Left lung (tissue), 10 donors: Measurements from ENCODE around the gene IGF1R. TPM values are rescaled to one million over a fixed set of nuclear protein-coding genes. Genes with fewer than 3 reads are reported as not detected.

Source experiments
- ATAC-seq: fragments of 200-7000 bp; cut with Tn5 transposase; one replicate; pipeline ENCODE4 v1.9.1; 2020; ENCODE audit warnings: moderate library complexity
- DNase-seq, 4 donors: peaks; one replicate each; pipeline ENCODE4 v3.0.0-alpha.2; 2013 to 2020
- H3K27ac ChIP-seq, 2 donors: fragments of 200-600 bp; sonication (generic) in 1 of 2; one replicate each; pipeline versions ENCODE4 v1.5.0 to v1.8.0; 2020 to 2021
- H3K27me3 ChIP-seq, 2 donors: fragments of 200-600 bp; sonication (generic) in 1 of 2; one replicate each; pipeline versions ENCODE4 v1.5.0 to v1.8.0; 2020 to 2021
- H3K36me3 ChIP-seq, 2 donors: fragments of 200-600 bp; sonication (generic) in 1 of 2; one replicate each; pipeline versions ENCODE4 v1.5.0 to v1.8.0; 2020 to 2021
- H3K4me1 ChIP-seq, 2 donors: fragments of 200-600 bp; one replicate each; pipeline ENCODE4 v1.8.0; 2021
- H3K4me3 ChIP-seq, 2 donors: fragments of 200-600 bp; sonication (generic) in 1 of 2; one replicate each; pipeline versions ENCODE4 v1.5.0 to v1.8.0; 2020 to 2021; ENCODE audit warnings: mild to moderate bottlenecking in 1 of 2
- H3K9me3 ChIP-seq, 2 donors: fragments of 200-600 bp; sonication (generic) in 1 of 2; one replicate each; pipeline versions ENCODE4 v1.5.0 to v1.8.0; 2020 to 2021
- CTCF ChIP-seq, 2 donors: fragments of 200-600 bp; sonication (generic) in 1 of 2; IDR thresholded peaks; one replicate each; pipeline versions ENCODE4 v1.5.0 to v1.8.0; 2021; ENCODE audit warnings: antibody characterized with exemption in 2 of 2
- intact Hi-C, 2 donors: fragments of 100-400 bp; cut with DNase I; formaldehyde crosslinking; loops; one replicate each; pipeline versions ENCODE4 v1.11.2 to v1.14.2; 2022
- polyA plus RNA-seq, 6 donors: library from polyadenylated mRNA; unstranded; fragments of 120-200 nt; gene quantifications; one replicate each; pipeline ENCODE4 v1.2.1, GENCODE V29; 2013; ENCODE audit not compliant: insufficient read length in 6 of 6
- total RNA-seq, 2 donors: library from RNA; stranded (reverse); fragmentation: NEBNext Ultra II Directional; extraction: Animal tissue kit (Norgen Biotek cat#: 25700); gene quantifications; one replicate each; pipeline ENCODE4 v1.2.1, GENCODE V29; 2021
- donor health status: DM: no; HTN: yes; CAD: no.
- donor health status: DM: no; HTN: no; CAD: no.

Gene IGF1R
- total and polyA plus RNA-seq, 8 donors: 32.0 to 41.0 (median 37.0) TPM

GRCh38 chr15:98791046-98791701, 142.8 kb downstream of the IGF1R start:
- no peaks in the 10 kb centered on the region for H3K36me3 ChIP-seq
- H3K9me3 ChIP-seq: no peaks in the 10 kb centered on the region
- H3K27ac ChIP-seq: no peak overlapping the region
- H3K4me3 ChIP-seq: no peak overlapping the region
- no peak for ATAC-seq
- no peaks in the 10 kb centered on the region for H3K27me3 ChIP-seq
- intact Hi-C loops: no loop called here
- DNase-seq: no peak
- peaks cover 0 to 38% of the 10 kb centered on the region in 2 donors for H3K4me1 ChIP-seq
- TF ChIP-seq CTCF (IDR thresholded peaks at IDR 0.05): no peak

GRCh38 chr15:98792117-98792516, 143.8 kb downstream of the IGF1R start:
- Histone ChIP-seq H3K9me3 (no peaks in the 10 kb centered on the region), H3K36me3 (no peaks in the 10 kb centered on the region), H3K4me1 (peaks cover 0 to 38% of the 10 kb centered on the region in 2 donors), H3K27ac (no peak overlapping the region), H3K27me3 (no peaks in the 10 kb centered on the region), H3K4me3 (no peak overlapping the region)
- no peak for TF ChIP-seq CTCF (IDR thresholded peaks at IDR 0.05)
- ATAC-seq (no peak), DNase-seq (no peak)
- intact Hi-C loops: no loop called here

- no peaks in the 10 kb centered on the region for H3K27me3 ChIP-seq
- no peak overlapping the region for H3K27ac ChIP-seq
- no peaks in the 10 kb centered on the region for H3K36me3 ChIP-seq
- DNase-seq (no peak), ATAC-seq (no peak)
- H3K4me3 ChIP-seq: no peak overlapping the region
- no peak for TF ChIP-seq CTCF (IDR thresholded peaks at IDR 0.05)
- H3K9me3 ChIP-seq: no peaks in the 10 kb centered on the region
- intact Hi-C loops: no loop called here
- peaks cover 5 to 31% of the 10 kb centered on the region in 2 donors for H3K4me1 ChIP-seq
These were observed 145.9 kb downstream of the IGF1R start for GRCh38 chr15:98794211-98794610.

- Histone ChIP-seq H3K4me3 (no peak overlapping the region), H3K9me3 (no peaks in the 10 kb centered on the region), H3K27me3 (no peaks in the 10 kb centered on the region), H3K27ac (no peak overlapping the region), H3K4me1 (peaks cover 11 to 34% of the 10 kb centered on the region in 2 donors), H3K36me3 (no peaks in the 10 kb centered on the region)
- intact Hi-C loops: no loop called here
- ATAC-seq (no peak), DNase-seq (no peak)
- no peak for TF ChIP-seq CTCF (IDR thresholded peaks at IDR 0.05)
These were observed 146.4 kb downstream of the IGF1R start for GRCh38 chr15:98794748-98795147.

DNA sequence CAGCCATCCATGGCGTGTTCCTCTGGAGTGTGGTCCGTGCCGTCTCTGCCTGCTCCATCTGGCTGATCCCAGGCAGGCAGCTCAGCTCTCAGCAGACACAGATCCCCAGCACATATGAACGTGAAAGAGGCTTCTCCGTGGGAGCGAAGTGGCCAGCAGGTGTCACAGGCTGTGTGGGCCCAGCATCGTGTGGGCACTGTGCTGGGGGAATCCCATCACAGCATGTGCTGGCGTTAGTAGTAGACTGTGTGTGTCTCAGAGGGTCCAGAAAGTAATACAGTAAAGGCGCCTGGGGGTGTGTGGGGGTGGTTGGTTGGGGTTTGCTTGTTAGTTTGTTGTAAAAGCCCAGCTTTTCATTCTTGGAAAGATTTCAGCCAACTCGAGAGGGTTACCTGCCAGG, 147.6 kb downstream of the IGF1R start:
- Histone ChIP-seq H3K4me3 (no peak overlapping the region), H3K36me3 (no peaks in the 10 kb centered on the region), H3K27me3 (no peaks in the 10 kb centered on the region), H3K4me1 (peaks cover 21 to 41% of the 10 kb centered on the region in 2 donors), H3K27ac (no peak overlapping the region), H3K9me3 (no peaks in the 10 kb centered on the region)
- intact Hi-C loops: no loop called here
- no peak for ATAC-seq
- TF ChIP-seq CTCF (IDR thresholded peaks at IDR 0.05): no peak
- no peak for DNase-seq
